ENCODE results near the gene TBC1D16.
A peak's percentile ranks its signal among the peaks of the same experiment; 100 is the strongest.
"Not testable (repeated sequence)": the region's sequence is repeated elsewhere in the genome, so short reads cannot be mapped to it uniquely, and the experiment has no call there.

Gene TBC1D16

GRCh38 chr17:80050706-80051105 is 15.0 kb upstream of the TBC1D16 start:
- DNase-seq = no peak

GRCh38 chr17:80049986-80050385 is 14.3 kb upstream of the TBC1D16 start:
- DNase-seq = no peak

GRCh38 chr17:80047176-80047575 is 11.5 kb upstream of the TBC1D16 start:
- DNase-seq = no peak

GRCh38 chr17:80046709-80047108 is 11.0 kb upstream of the TBC1D16 start:
- DNase-seq = not testable (repeated sequence)

- DNase-seq = no peak
These were observed 10.0 kb upstream of the TBC1D16 start for GRCh38 chr17:80045703-80046102.

- no peak for DNase-seq
These were observed 8.3 kb upstream of the TBC1D16 start for GRCh38 chr17:80043963-80044362.

GRCh38 chr17:80036715-80037477 is 1.2 kb upstream of the TBC1D16 start:
- DNase-seq = peak; percentile 73

- peak; percentile 85 for DNase-seq
These were observed 454 bp upstream of the TBC1D16 start, which contains the start of gene CCDC40 for GRCh38 chr17:80035937-80036714. CCDC40 (plus strand) TSS chr17:80036642; CDS start chr17:80036663, 21 bp downstream.

GRCh38 chr17:80034791-80035686 is 633 bp downstream of the TBC1D16 start:
- DNase-seq = peak; percentile 70

- no peak for DNase-seq
These were observed 1.8 kb downstream of the TBC1D16 start for GRCh38 chr17:80033840-80034239.

- DNase-seq = no peak
These were observed 3.0 kb downstream of the TBC1D16 start for GRCh38 chr17:80032614-80033171.

- DNase-seq = no peak
These were observed 3.8 kb downstream of the TBC1D16 start for GRCh38 chr17:80031691-80032430.

GRCh38 chr17:80030730-80031410 is 4.8 kb downstream of the TBC1D16 start:
- no peak for DNase-seq

- no peak for DNase-seq
These were observed 6.3 kb downstream of the TBC1D16 start for GRCh38 chr17:80029258-80029974.

- no peak for DNase-seq
These were observed 7.6 kb downstream of the TBC1D16 start for GRCh38 chr17:80028030-80028429.

GRCh38 chr17:80027043-80027435 is 8.6 kb downstream of the TBC1D16 start:
- DNase-seq = no peak

GRCh38 chr17:80026359-80027042 is 9.2 kb downstream of the TBC1D16 start:
- no peak for DNase-seq

GRCh38 chr17:80025796-80026195 is 9.9 kb downstream of the TBC1D16 start:
- no peak for DNase-seq

- no peak for DNase-seq
These were observed 10.5 kb downstream of the TBC1D16 start for GRCh38 chr17:80025140-80025539.

Data from activated CD8-positive, alpha-beta memory T cell treated with anti-CD3 and anti-CD28 coated beads for 24 hours (primary cell).